Prostate gland (tissue), 2 donors: ENCODE data around the gene TENT5C. TPM values are rescaled to one million over a fixed set of nuclear protein-coding genes. Genes with fewer than 3 reads are reported as not detected.

Experiments used
- DNase-seq: peaks from one replicate; pipeline ENCODE4 v3.0.0-alpha.2; 2019; ENCODE audit warnings: low spot score
- H3K27ac ChIP-seq, 2 donors: fragments of 200-600 bp; sonication (generic); 2 replicates each; pipeline ENCODE4 v1.5.1; 2017 to 2019
- H3K27me3 ChIP-seq: fragments of 200-600 bp; sonication (generic); replicated peaks from 2 replicates; pipeline ENCODE4 v1.5.1; 2019; ENCODE audit not compliant: insufficient read depth
- H3K36me3 ChIP-seq, 2 donors: fragments of 200-600 bp; sonication (generic); 1 replicate in 1 of 2; 2 replicates in 1 of 2; pipeline versions ENCODE4 v1.5.1 to v1.8.1; 2017 to 2019
- H3K4me1 ChIP-seq: fragments of 200-600 bp; sonication (generic); replicated peaks from 2 replicates; pipeline ENCODE4 v1.5.1; 2019
- H3K4me3 ChIP-seq, 2 donors: fragments of 200-600 bp; sonication (generic); 2 replicates each; pipeline ENCODE4 v1.5.1; 2017 to 2019
- H3K9me3 ChIP-seq: fragments of 200-600 bp; sonication (generic); 2 replicates; pipeline ENCODE4 v1.5.1; 2017
- CTCF ChIP-seq, 4 experiments: fragments of 200-600 bp in 2 of 4; fragments of 450-650 bp in 2 of 4; sonication (generic) in 2 of 4; IDR thresholded peaks; 1 replicate in 3 of 4; 2 replicates in 1 of 4; pipeline ENCODE4 v1.5.1; 2016 to 2019; ENCODE audit warnings: antibody characterized with exemption in 4 of 4, mild to moderate bottlenecking in 2 of 4, moderate library complexity in 2 of 4
- POLR2A ChIP-seq: fragments of 450-650 bp; IDR thresholded peaks from one replicate; pipeline ENCODE4 v1.6.1; 2016; ENCODE audit warnings: antibody characterized with exemption, mild to moderate bottlenecking
- POLR2AphosphoS5 ChIP-seq: sonication (generic); formaldehyde crosslinking; IDR thresholded peaks from one replicate; pipeline ENCODE4 v1.6.1; 2017; ENCODE audit warnings: antibody characterized with exemption
- WGBS: methylation state at CpG from one replicate; pipeline ENCODE4 v1.1.5; 2018; 5-methylcytosine and 5-hydroxymethylcytosine counted together
- intact Hi-C: fragments of 100-400 bp; cut with DNase I; formaldehyde crosslinking; loops from one replicate; pipeline ENCODE4 v1.14.2; 2022
- total RNA-seq, 2 donors: library from RNA; depleted of rRNA; stranded (reverse); fragments of >200 nt; gene quantifications; one replicate each; pipeline ENCODE4 v1.1.0, GENCODE V29; 2016

Gene TENT5C
- total RNA-seq, 2 donors from 2014 or later = 23.1 to 28.7 TPM

- intact Hi-C loops = no loop called here
- H3K4me1 ChIP-seq = peaks cover 11% of the 10 kb centered on the region
- H3K9me3 ChIP-seq = no peaks in the 10 kb centered on the region
These were observed 11.4 kb upstream of the TENT5C start for GRCh38 chr1:117594261-117594990.

GRCh38 chr1:117596023-117596720 is 9.7 kb upstream of the TENT5C start:
- intact Hi-C loops = no loop called here
- no peaks in the 10 kb centered on the region for H3K9me3 ChIP-seq
- no peaks in the 10 kb centered on the region for H3K27me3 ChIP-seq

More at GRCh38 chr1:117594261-117594990, 11.4 kb upstream of the TENT5C start:
- DNase-seq = peak; percentile 60
- peak in 1 of 4 experiments; percentile 5 for TF ChIP-seq CTCF (IDR thresholded peaks at IDR 0.05)
- no peak for TF ChIP-seq POLR2A
- peak; percentile 63 for TF ChIP-seq POLR2AphosphoS5
- WGBS = 59% methylated on average over 8 of the region's 8 CpGs
- Histone ChIP-seq H3K36me3 (no peaks in the 10 kb centered on the region), H3K4me3 (no peak overlapping the region), H3K27ac (peak overlapping the region; percentile 14 to 60), H3K27me3 (no peaks in the 10 kb centered on the region)

GRCh38 chr1:117598489-117598888 is 7.4 kb upstream of the TENT5C start:
- H3K4me3 ChIP-seq = no peak overlapping the region
- TF ChIP-seq POLR2A (no peak), POLR2AphosphoS5 (no peak), CTCF (IDR thresholded peaks at IDR 0.05) (no peak)
- no peaks in the 10 kb centered on the region for H3K27me3 ChIP-seq
- no peak for DNase-seq
- H3K9me3 ChIP-seq = no peaks in the 10 kb centered on the region
- H3K36me3 ChIP-seq = no peaks in the 10 kb centered on the region
- H3K4me1 ChIP-seq = peaks cover 3% of the 10 kb centered on the region
- intact Hi-C loops = no loop called here
- H3K27ac ChIP-seq = no peak overlapping the region
- 75% methylated on average over 6 of the region's 6 CpGs for WGBS

More at GRCh38 chr1:117596023-117596720, 9.7 kb upstream of the TENT5C start:
- TF ChIP-seq CTCF (IDR thresholded peaks at IDR 0.05) = no peak
- TF ChIP-seq POLR2A = no peak
- TF ChIP-seq POLR2AphosphoS5 = no peak
- no peak overlapping the region for H3K27ac ChIP-seq
- no peak for DNase-seq
- peaks cover 3% of the 10 kb centered on the region for H3K4me1 ChIP-seq
- no peak overlapping the region for H3K4me3 ChIP-seq
- 75% methylated on average over 5 of the region's 5 CpGs for WGBS
- H3K36me3 ChIP-seq = no peaks in the 10 kb centered on the region

GRCh38 chr1:117599286-117600221 is 6.3 kb upstream of the TENT5C start:
- no peaks in the 10 kb centered on the region for H3K36me3 ChIP-seq

More at GRCh38 chr1:117599286-117600221, 6.3 kb upstream of the TENT5C start:
- Histone ChIP-seq H3K27ac (peak overlapping the region in 1 of 2 donors; percentile 49), H3K4me3 (no peak overlapping the region), H3K9me3 (no peaks in the 10 kb centered on the region), H3K27me3 (no peaks in the 10 kb centered on the region), H3K4me1 (peaks cover 3% of the 10 kb centered on the region)
- intact Hi-C loops = no loop called here
- TF ChIP-seq POLR2AphosphoS5 (peak; percentile 63), POLR2A (no peak), CTCF (IDR thresholded peaks at IDR 0.05) (no peak)
- peak; percentile 67 for DNase-seq
- WGBS = 67% methylated on average over 16 of the region's 16 CpGs
